C4-2B (cell line): ENCODE results near the gene RPS24.

Source experiments
- ZFX ChIP-seq: fragments of 450-650 bp; IDR thresholded peaks from 2 replicates; pipeline ENCODE4 v1.6.1; 2017
- TF ChIP-seq, protein P1 (sequence below): fragments of 450-650 bp; conservative IDR thresholded peaks from 2 replicates; pipeline ENCODE4 v1.5.1; 2017; ENCODE audit warnings: mild to moderate bottlenecking

DNA sequence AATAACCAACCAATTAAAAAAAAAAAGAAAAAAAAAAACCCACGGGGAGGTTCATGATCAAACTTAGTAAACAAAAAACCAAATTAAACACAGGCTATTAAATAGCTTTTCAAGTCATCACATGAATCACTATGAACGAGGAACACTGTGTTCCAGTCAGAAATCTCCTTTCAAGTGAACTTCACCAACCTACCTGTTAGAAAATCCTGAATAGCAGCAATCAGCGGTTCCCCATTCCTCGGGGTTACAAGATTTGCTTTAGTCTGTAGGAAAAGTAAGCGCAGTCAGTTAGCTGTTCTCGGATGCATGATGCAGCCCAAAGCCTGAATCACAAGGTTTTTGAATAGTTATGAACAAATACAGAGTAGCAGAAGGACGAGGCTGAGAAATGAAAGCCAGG is 23.4 kb upstream of the RPS24 start:
- TF ChIP-seq, protein P1, sequence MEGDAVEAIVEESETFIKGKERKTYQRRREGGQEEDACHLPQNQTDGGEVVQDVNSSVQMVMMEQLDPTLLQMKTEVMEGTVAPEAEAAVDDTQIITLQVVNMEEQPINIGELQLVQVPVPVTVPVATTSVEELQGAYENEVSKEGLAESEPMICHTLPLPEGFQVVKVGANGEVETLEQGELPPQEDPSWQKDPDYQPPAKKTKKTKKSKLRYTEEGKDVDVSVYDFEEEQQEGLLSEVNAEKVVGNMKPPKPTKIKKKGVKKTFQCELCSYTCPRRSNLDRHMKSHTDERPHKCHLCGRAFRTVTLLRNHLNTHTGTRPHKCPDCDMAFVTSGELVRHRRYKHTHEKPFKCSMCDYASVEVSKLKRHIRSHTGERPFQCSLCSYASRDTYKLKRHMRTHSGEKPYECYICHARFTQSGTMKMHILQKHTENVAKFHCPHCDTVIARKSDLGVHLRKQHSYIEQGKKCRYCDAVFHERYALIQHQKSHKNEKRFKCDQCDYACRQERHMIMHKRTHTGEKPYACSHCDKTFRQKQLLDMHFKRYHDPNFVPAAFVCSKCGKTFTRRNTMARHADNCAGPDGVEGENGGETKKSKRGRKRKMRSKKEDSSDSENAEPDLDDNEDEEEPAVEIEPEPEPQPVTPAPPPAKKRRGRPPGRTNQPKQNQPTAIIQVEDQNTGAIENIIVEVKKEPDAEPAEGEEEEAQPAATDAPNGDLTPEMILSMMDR, result no peak
- no peak for TF ChIP-seq ZFX
